ENCODE data around the gene TNS3.
A peak's percentile ranks its signal among the peaks of the same experiment; 100 is the strongest.

TNS3 gene

GRCh38 chr7:47465191-47465590 is 116.7 kb downstream of the TNS3 start:
- no peak for DNase-seq

GRCh38 chr7:47464266-47464665 is 117.6 kb downstream of the TNS3 start:
- DNase-seq: no peak

DNA sequence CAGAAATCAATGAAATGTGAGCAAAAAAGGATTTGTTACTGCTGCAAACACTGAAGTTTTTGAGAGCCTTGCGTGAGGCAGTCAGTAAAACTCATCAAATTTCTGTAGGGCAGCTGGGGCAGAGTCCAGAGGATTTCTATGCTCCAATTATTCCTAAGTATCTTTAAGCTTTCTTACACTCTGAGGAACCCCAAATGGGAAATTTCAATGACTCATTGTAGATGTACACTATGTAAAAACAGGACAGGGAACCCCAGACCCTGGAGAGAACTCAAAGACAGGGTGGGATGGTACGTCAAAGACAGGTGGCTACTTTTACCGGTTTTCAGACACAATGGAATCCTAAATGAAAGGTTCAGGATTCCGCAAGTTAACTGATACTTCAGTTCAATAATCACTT is 120.2 kb downstream of the TNS3 start:
- DNase-seq: no peak

DNA sequence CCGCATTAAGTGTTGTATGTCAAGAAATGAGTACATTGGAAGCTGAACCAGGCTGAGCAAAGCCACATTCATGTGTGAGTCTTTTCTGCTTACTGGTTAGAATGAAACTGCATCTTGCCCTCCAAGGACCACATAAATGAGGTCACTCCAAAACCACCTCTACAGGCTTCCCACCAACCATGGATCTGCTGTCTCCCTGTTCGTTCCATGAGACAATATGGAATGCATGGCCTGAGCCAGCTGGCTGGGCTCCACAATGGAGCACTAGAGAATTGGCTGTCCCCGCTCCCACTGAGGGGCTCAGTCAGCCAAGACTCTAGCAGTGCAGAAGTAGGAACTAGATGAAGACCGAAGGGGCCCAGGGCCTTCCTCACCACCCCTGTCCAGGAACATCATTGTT is 120.8 kb downstream of the TNS3 start:
- DNase-seq: no peak

GRCh38 chr7:47460251-47460989 is 121.5 kb downstream of the TNS3 start:
- DNase-seq: peak; percentile 65

DNA sequence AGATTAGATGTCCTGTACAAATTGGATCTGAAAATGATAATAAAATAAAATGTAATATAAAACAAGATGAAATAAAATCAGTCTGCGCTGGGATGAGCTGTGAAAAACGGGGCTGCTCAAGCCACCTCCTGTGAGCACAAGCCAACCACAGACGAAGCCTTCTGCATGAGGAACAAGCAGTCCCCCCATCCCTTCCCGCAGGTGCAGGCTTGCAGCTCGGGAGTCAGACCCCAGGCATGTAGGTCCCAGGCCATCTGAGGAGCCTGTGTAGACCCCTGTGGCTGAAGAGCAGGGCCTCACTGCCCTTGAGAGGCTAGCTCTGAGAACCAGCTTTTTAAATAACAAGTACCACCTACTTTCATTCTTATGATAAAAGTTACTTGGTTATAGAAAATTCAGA is 123.4 kb downstream of the TNS3 start:
- no peak for DNase-seq

GRCh38 chr7:47458057-47458456 is 123.9 kb downstream of the TNS3 start:
- peak; percentile 41 for DNase-seq

GRCh38 chr7:47456210-47456955 is 125.5 kb downstream of the TNS3 start:
- no peak for DNase-seq

GRCh38 chr7:47455872-47456185 is 126.1 kb downstream of the TNS3 start:
- DNase-seq: no peak

DNA sequence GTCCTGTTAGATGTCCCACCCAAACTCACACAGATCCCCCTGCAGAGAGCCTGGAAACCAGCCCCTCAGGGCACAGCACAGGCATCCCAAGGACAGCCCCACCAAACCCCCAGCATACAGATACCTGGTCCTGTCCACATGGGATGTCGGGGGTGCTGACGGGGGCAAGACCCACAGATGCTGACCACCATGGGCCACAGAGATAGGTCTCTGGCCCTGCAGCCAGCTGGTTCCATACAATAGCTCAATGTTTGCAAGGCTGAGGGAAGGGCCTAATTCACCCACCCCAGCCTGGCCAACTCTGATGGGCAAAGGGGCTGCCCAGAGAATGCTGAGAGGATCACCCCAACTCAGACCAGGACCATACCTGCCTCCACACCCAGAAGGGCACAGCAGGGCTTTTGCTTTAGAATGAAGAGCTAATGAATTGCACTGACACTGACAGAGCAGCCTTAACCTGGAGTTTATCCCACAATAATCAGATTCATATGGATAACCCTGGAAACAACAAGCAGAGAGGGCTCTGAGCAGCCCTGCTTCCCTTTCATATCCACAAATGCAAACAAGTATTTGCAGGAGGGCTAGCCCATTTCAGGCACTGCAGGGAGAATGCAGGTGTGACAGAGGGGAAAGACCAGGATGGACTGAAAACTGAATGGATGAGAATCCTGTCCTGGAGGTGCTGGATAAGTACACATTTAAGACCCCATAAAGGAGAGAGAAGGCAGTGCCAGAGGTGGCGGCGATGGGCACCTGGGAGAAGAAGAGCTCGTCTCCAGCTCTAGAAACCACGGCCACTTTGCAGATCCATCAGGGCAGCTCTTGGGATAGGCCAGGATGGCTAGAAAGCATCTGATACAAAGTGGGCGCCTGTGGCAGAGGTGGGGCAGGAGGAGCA is 126.7 kb downstream of the TNS3 start:
- no peak for DNase-seq

- DNase-seq: no peak
These were observed 127.6 kb downstream of the TNS3 start for GRCh38 chr7:47454069-47454973.

GRCh38 chr7:47453093-47454061 is 128.5 kb downstream of the TNS3 start:
- DNase-seq: no peak

DNA sequence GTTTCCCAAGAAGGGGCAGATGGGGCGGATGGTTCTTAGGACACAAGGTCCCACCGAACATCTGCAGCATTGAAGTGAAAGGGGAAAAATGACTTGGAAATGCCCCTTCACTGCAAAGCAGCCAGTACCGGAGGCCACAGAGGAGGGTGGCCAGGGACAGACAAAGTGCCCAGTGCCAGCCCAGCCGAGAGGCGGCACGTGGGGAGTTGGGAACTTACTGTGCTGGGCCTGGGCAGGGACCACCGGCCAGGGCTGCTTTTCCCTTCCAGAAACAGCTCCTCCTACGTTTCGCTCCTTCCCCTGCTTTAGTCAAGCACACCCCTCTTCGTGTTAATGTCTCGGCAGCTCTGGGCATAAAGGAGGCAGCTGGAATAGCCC is 129.2 kb downstream of the TNS3 start:
- no peak for DNase-seq

DNA sequence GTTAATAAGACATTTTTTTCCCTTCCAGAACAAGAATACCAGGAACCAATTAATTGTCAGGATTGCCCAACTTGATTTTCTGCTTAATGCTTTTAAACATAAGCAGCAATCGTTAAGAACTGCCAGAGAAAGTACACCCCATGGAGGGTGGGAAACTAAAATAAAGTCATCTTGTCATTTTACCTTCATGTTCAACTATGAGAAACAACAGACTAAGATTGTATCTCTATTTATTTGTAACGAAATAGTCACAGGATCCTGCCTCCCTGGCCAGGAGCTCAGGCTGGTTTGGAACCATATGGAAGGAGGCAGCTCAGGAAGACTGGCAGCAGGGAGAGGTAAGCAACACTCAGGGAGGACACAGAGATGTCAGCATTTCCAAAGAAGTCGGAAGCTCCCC is 129.6 kb downstream of the TNS3 start:
- DNase-seq: no peak

DNA sequence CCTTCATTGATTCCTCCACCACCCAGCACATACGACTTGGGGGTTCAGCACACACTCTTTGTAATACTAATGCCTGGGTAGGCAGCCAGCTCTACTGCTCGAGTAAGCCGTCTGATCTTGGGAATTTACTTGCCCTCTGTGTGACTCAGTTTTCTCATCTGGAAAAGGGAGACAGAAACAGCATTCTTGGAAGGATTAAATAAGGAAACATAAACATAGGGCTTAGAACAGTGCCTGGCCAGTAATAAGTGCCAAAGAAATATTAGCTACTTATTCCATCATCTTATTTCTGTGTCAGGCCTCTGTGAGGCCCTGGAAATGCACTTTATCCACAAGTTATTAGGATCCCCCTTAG is 130.1 kb downstream of the TNS3 start:
- no peak for DNase-seq

GRCh38 chr7:47449810-47450590 is 131.9 kb downstream of the TNS3 start:
- DNase-seq: peak; percentile 9

- no peak for DNase-seq
These were observed 132.9 kb downstream of the TNS3 start for GRCh38 chr7:47448971-47449370.

DNA sequence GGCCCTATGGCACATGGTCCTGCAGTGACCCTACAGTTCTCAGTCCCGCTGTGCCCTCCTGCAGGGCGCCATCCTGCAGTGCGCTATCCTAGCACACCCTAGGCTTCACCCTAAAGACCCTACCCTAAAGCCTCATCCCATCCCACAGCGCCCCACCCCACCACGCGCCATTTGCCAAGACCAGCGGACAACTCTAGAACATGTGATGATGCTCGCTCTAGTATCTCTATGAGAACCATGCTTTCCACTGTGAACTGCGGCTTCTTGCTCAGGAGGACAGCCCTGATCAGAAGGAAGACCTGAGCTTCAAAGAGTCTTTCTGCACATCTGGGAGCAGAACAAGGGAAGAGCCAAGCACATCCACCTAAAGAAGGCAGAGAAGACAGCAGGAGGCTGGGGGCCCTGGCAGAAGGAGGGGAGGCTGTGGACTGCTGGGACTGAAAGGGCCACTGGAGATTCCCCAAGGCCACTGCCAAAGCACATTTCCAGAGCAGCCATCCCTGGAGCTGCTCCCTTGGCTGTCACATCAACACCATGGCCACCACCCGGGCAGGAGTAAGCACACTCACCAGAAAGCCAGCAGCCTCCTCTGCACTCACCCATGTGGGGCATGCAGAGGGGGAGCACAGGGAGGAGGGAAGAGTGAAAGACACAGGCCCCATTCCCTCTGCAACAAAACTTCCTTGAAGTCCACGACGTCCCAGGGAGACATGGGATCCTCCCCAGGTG is 134.1 kb downstream of the TNS3 start:
- no peak for DNase-seq

DNA sequence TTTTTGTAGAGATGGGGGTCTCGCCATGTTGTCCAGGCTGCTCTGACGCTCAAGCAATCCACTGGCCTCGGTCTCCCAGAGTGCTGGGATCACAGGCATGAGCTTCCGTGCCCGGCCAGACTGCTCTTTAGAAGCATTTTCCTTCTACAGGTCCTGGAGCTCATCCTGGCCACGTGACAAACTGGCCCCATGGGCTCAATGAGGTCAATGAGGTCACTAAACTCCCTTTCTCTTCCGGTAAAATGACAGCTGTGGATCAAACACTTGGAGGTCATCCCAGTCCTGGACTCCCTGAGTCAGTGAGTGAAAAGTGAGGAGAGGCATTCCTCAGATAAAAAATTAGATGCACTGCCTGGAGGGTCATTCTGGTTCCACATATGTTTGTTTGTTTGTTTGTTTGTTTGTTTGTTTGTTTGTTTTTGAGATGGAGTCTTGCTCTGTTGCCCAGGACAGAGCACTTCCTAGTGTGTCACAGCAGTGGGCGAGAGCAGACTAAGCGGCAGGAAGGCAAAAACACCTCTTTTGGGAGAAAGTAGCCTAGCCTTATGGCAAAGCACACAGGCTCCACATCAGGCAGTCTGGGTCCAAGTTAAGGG is 134.9 kb downstream of the TNS3 start:
- no peak for DNase-seq

Measured in NCI-H82 (cell line).